GM19239 (cell line): ENCODE data around the gene DNMT1.
A peak's percentile ranks its signal among the peaks of the same experiment; 100 is the strongest.
"Not testable (repeated sequence)": the region's sequence is repeated elsewhere in the genome, so short reads cannot be mapped to it uniquely, and the experiment has no call there.

Experiments used
- DNase-seq: peaks from one replicate; pipeline ENCODE4 v3.0.0; 2011; ENCODE audit warnings: low spot score; ENCODE audit not compliant: insufficient read length
- FAIRE-seq: peaks from 2 replicates; lab custom pipeline; 2011; peaks lifted over from hg19 to GRCh38; lab: Jason Lieb, UNC

Gene DNMT1

DNA sequence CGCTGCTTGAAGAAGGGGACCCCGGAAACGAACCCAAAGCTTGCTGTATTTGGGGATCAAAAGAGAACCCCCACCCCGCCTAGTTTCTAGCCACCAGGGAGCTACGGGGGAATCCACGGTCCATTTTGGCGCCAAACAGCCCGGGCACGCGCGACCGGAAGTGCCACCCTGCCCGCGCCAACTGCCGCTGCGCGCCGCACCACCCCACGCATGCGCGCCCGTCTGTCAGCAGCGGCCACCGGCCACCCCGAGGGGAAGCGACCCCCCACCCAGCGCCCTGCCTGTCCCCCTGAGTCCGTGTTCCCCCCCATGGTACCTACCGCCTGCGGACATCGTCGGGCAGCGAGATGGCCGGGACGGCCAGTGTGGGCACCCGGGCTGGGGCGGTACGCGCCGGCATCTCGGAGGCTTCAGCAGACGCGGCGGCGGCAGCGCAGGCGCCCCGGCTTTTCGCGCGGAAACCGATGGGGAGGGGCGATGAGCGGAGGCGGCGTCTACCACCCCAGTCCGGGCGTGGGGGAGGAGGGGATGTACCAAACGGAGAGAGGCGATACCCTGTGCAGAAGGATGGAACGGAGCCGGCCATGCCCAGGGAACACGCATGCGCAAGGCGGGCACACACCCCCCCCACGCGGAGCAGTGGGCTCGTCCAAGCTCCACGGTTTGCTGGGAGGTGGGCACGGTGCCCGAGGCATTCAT lies at the start of gene DNMT1:
DNMT1 (minus strand) TSS at position 454 of the 699 bp plus-strand sequence; CDS start at position 400, 54 bp downstream.
- FAIRE-seq (peak; percentile 95), DNase-seq (peak; percentile 95)

DNA sequence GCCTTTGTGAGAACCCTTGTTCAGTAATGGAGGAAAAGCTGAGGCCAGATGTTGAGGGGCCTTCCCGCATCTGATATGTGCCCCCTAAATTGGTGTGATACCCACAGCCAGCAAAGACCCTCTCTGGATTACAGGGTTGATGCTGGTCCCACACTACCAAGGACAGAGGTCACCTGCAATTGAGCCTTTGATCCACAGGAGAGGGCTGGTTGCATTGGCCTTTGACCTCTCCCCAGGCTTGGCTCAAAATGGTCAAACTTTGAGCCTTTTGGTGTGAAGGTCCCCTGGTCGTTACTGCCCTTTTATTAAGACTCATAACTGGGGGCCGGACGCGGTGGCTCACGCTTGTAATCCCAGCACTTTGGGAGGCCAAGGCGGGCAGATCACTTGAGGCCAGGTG lies 48.9 kb upstream of the DNMT1 start:
- DNase-seq: no peak
- FAIRE-seq: no peak

DNA sequence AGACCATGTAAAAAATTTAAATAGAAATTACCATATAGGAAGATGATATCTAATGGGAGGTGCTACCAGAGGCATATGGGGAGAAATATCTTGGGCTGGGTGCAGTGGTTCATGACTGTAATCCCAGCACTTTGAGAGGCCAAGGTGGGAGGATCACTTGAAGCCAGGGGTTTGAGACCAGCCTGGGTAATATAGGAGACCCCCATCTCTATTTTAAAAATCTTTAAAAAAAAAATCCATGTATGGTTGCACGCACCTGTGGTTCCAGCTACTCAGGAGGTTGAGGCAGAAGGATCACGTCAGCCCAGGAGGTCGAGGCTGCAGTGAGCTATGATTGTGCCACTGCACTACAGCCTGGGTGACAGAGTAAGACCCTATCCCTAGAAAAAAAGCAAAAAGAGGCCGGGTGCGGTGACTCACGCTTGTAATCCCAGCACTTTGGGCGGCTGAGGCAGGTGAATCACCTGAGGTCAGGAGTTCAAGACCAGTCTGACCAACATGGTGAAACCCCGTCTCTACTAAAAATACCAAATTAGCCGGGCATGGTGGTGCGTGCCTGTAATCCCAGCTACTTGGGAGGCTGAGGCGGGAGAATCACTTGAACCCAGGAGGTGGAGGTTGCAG lies 47.2 kb upstream of the DNMT1 start:
- FAIRE-seq, DNase-seq: not testable (repeated sequence)

DNA sequence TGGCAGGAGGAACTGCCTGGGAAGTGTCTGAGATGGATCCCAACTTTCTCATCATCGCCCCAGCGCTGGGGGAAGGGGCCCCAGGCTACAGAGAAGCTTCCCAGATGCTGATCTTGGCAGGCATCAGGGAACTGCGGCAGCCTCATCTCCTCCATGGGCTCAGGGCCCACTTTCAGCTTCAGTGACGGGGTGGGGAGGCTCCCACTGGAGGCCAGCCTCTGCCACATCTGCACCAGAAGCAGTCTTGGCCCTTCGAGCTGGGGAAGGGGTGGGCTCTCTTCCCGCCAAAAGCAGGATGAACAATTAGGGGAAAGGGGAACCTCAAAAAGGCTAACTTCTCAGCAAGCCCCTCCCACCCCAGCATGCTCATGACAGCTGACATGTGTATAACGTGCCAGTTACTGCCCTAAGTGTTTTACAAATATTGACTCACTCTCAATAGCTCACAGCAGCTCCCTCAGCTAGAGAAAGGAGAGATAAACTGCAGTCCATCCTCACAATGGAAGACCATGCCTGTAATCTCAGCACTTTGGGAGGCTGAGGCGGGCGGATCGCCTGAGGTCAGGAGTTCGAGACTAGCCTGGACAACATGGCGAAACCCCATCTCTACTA lies 43.5 kb upstream of the DNMT1 start:
- FAIRE-seq (peak; percentile 61), DNase-seq (no peak)

DNA sequence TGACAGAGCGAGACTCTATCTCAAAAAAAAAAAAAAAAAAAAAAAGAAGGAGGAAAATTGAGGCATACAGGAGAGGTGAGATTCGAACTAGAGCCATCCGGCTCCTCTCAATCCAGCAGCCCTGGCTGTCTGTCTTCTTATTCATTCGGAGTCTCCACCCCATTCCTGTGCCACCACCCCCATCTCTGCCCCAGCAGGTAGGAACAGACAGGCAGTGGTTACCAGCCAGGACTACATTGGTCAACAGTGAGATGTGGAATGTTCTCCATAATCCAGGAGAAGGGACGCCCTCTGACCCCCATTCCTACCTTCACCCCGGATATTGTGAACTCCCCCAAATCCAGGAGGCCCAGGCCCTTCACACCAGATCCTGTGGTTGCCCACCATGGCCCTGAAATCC lies 42.9 kb upstream of the DNMT1 start:
- FAIRE-seq: no peak
- DNase-seq: no peak

DNA sequence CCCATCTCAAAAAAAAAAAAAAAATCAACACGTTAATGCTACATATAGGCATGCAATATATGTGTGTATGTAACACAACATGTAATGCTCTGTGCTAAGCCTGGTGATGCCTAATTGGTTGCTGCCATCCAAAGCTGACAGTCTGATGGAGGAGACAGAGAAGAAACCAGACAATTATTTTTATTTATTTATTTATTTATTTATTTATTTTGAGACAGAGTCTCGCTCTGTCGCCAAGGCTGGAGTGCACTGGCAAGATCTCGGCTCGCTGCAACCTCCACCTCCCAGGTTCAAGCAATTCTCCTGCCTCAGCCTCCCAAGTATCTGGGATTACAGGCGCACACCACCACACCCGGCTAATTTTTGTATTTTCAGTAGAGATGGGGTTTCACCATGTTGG lies 40.7 kb upstream of the DNMT1 start:
- not testable (repeated sequence) for DNase-seq, FAIRE-seq

DNA sequence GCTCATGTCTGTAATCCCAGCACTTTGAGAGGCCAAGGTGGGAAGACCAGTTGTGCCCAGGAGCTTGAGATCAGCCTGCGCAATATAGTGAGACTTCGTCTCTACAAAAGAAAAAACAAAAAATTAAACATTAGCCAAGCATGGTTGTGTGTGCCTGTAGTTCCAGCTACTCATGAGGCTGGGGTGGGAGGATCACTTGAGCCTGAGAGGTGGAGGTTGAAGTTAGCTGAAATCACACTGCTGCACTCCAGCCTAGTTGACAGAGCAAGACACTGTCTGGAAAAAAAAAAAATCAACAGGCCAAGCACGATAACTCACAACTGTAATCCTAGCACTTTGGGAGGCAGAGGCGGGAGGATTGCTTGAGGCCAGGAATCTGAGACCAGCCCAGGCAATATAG lies 40.2 kb upstream of the DNMT1 start:
- DNase-seq (no peak), FAIRE-seq (peak; percentile 71)

DNA sequence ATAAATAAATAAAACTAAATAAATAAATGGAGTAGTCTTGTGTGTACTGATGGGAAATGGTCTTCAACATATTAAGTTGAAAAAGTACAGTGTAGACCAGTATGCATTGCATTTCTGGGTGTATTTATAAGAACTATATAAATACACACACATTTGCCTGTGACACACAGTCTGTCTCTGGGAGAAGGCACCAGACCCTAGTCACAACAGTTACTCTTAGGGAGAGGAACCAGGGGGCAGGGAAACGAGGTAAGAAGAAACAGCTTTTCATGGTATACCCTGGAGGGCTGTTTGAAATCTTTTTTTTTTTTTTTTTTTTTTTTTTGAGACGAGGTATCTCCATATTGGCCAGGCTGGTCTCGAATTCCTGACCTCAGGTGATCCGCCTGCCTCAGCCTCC lies 39.2 kb upstream of the DNMT1 start:
- FAIRE-seq (no peak), DNase-seq (no peak)

DNA sequence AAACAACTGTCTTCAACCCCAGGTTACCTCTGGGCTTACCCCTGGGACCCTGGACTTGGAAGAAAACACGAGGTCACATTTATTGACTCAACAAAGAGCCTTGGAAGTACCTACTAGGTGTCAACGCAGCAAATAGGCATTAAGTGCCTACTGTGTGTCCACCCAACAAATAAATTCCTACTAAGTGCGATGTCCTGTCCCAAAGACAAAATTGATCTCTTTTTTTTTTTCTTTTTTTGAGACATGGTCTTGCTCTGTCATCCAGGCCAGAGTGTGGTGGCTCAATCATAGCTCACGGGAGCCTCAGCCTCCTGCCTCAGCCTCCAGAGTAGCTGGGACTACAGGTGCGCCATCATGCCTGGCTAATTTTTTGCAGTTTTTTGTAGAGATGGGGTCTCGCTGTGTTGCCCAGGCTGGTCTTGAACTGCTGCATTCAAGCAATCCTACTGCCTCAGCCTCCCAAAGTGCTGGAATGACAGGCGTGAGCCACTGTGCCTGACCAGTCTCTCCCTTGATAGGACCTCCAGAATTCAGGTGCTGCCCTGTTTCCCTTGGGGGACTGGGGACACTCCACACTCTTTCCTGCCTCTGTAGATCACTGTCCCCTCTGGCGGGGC lies 37.0 kb upstream of the DNMT1 start:
- FAIRE-seq (no peak), DNase-seq (no peak)

DNA sequence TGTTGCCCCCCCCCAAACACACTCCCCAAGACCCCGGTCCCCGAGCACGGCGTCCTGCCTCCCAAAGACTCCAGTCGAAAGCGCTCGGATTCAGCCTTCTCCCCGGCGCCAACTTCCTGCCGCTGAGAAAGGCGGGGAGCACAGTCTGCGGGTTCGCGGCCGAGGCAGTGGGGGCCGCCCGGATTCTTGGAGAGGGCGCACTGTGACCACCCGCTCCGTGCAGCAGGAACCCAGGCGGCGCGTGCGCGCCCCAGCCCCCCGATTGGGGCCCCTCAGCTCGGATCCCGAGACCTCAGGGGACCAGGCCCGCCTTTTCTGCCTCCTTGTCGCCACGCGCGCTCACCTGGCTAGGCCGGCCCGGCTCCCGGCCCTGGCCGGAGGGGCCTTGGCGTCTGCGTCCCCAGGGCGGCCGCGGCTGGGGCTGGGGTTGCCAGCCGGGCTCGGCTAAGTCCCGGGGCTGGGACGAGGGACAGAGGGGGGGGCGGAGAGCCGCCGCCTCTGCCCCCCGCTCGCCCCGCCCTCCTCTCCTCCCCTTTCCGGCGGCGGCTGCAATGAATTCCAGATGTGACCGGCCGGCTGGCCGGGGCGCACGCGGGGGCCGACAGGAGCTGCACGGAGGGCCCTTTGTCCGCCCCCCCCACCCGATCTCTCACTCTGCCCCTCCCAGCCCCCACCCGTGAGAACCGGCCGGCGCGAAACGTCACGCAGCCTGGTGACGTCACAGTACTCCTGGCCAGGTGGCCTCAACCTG lies 36.3 kb upstream of the DNMT1 start, which contains the start of gene S1PR2:
S1PR2 (minus strand) TSS at position 471 of the 751 bp plus-strand sequence. CDS start 6,426 bp downstream, outside the sequence.
- FAIRE-seq (peak; percentile 70), DNase-seq (peak; percentile 78)

DNA sequence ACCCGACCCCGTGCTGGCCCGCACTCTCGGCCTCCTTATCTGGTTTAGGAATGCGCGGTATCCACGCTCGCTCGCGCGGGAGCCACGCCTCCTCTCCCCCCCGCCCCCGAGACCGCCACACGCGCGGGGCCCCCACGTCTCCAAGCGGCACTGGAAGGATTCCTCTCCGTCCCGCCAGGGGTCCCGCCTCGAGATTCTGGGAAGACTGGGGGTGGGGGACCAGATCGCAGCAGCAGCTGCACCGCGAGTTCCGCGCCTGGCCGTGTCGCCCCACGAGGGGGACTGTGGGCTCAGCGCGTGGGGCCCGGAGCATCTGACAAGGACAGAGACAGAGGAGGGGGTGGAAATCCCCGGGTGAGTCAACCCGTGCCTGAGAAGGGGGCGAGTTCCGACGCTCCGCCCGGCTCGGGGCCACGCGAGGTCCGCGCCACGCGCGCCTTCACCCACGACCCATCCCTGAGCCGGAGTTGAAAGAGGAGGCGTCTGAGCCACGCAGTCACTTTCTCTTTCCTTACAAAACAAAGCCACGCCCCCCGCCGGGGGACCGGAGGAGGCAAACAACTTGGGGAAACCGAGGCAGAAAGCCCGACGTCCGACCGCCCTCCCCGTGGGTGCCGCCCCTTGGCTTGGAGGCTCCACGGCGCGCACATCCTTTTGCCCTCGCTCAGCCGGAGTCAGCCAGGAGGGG lies 35.6 kb upstream of the DNMT1 start:
- DNase-seq: no peak
- no peak for FAIRE-seq

DNA sequence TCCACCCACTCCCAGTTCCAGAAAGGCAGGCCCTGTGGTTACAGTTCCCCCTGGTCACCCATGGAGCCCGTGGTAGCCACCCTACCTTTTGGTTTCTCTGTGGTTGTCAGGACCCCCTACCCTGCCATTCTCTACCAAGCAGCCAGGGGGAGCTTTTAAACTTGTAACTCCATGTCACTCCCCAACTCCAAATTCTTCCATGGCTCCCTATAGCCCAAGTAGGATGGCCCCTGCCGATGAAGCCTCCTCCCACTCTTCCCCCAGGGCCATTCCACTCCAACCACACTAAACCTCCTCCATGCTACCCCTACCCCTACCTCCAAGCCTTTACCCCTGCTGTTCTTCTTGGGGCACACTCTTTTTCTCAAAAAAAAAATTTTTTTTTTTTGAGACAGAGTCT lies 34.2 kb upstream of the DNMT1 start:
- peak; percentile 89 for FAIRE-seq
- DNase-seq: peak; percentile 67

DNA sequence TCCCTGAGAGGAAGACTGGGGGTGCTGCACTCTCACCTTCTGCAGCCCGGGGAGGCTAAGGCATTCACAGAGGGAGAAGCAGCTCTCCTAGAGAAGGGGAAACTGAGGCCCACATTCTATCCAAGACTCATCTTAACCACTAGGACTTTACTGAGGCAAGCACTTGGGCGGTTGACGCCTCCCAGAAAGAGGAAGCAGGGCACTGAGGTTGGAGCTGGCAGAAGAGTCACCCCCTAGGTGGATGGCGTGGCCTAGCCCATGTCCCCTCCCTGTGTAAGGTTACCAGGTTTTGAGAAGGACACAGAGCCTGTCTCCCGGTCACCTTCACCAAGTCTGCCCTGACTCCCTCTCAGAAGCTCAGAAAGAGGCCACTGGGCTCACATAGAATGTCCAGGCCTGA lies 33.6 kb upstream of the DNMT1 start:
- FAIRE-seq: no peak
- no peak for DNase-seq

DNA sequence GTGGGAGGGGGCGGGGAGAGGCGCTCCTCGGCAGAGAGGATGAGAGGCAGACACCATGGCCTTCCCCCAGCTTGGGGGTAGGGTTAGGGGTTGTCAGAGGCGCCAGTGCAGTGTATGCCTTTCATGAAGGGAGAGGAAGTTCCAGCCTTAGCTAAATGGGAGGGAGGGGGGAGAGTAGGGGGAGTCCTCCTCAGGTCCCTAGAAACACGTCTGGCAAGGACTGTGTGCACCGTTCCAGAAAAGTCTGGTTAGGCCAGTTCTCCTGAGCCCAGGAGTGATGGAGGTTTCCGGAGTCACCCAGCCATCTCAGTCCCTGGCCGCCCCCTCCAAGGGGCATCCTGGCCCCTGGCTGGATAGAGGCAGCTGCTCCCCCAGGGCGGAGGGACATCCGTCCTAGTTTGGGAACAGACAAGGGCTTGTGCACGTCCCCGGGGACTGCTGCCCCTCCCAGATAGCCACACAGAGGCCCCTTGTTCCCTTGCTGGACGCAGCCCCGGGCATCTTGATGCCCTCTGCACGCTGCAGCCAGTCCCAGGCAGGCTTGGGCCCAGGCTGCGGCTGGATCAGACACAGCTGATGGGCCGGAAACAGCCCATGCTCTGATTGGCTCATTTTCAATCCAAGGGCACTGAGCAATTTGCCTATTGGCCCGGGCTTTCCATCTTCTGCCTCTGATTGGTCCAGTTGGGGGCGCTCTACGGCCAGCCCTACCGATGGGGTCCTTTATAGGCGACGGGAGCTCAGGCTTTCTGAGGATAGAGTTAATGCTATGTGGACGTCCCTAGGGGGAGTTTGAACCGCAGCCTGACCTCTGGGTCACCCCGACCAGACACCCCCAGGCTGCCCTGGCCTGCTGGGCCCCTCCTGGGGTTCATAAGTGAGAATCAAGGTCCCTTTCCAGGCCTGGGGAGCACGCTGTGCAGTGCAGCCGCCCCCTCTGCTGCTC lies 32.5 kb upstream of the DNMT1 start:
- FAIRE-seq: no peak
- DNase-seq: no peak

DNA sequence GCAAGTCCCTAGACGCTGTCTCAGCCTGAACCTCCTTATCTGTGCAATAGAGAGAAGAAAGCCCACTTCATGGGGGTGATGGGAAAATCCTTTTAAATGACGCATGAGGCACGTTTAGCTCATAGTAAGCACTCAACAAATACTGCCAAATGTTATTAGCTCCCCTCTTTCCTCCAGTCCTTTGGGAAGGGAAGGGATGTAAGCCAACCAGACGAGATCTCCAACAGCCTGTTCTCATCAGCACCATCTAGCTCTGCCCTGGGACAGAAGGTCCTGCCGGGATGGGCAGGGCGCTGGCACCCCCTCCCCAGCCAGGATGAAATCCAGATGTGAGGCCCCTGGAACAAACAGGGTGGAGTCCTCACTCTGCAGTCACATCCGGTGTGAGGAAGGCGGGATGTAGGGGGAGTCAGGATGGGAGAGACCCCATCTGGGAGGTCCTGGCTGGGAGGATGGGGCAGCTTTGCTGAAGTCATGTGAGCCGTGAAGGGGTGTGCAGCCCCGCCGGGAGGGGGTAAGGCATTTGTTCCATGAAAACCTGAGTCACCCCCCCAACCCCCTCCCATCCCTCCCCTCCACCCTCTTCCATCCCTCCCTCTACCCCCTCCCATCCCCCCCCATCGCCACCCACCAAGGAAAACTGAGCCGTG lies 31.7 kb upstream of the DNMT1 start:
- FAIRE-seq: no peak
- DNase-seq: no peak

DNA sequence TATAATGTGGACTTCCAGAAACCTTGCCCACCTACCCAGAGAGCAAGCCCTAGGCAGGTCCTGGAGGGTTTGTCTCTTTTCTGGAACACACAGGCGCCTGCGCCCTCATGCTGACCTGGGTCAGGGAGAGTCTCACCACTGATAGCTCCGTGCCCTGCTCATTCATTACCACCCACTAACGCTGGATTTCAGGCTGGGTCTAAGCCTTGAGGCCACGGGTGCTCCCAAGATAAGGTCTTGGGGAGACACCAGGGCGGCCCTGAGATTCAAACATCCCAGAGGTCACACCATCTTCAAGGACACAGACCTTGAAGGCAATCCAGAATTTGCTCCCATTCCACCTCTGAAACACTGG lies 31.2 kb upstream of the DNMT1 start:
- FAIRE-seq (no peak), DNase-seq (no peak)

DNA sequence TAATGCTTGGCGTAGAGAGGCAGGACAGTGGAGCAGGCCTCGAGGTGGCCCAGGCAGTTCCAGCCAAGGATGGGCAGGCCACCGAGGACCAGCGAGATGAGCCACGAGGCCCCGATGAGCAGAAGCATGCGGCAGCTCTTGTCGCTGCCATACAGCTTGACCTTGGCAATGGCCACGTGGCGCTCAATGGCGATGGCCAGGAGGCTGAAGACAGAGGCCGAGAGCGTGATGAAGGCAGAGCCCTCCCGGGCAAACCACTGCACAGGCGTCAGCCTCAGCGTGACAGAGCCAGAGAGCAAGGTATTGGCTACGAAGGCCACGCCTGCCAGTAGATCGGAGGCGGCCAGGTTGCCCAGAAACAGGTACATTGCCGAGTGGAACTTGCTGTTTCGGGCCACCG lies 29.6 kb upstream of the DNMT1 start:
- no peak for FAIRE-seq
- DNase-seq: no peak

DNA sequence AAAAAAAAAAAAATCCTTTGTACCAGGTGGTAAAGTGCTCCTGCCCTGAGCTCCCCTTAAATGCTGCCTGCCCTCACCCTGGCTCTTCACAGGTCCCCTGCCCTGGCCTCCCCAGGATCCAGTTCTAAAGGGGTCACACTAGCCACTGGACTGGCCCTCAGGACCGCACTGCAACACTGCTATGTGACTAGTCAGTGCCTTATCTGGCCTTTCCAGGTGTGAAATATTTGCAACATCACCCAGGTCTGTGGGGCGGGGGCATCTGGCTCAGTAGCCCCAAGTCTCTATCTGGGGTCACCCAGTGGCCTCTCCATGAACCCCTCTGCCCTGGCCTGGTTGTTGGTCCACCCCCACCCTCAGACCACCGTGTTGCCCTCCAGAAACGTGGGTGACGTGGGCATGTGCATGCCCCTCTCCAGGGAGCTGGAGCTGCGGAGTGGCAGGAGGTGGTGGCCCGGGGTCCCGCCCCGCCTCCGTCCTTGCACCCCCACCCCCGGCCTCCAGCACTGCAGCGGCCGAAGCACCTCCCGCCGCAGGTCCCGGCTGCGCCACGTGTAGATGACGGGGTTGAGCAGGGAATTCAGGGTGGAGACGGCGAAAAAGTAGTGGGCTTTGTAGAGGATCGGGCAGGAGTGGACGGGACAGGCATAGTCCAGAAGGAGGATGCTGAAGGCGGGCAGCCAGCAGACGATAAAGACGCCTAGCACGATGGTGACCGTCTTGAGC lies 28.9 kb upstream of the DNMT1 start:
- DNase-seq (no peak), FAIRE-seq (no peak)
